ENCODE results near the gene METRNL. TPM values are rescaled to one million over a fixed set of nuclear protein-coding genes. Genes with fewer than 3 reads are reported as not detected.

Gene METRNL
- total RNA-seq, 1 donor from 2014 or later: 63.8 TPM

DNA sequence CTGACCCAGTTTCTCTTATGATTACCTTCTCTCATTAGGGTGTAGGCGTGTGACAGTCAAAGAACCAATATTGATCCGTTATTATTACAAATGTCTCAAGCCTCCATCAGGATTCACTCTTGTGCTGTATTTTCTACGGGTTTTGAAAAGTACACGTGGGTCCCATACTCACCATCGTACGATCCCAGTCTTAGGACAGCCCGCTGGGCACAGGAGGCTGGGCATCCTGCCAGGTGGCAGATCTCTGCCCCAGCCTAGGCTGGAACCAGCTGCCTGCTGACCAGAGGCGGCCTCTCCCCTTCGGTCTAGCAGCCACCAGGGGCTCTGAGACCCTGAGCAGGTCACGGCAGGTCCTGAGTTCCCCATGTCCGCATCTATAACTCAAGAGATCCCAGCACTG is 2.0 kb upstream of the METRNL start:
- no peaks in the 10 kb centered on the region for H3K27me3 Mint-ChIP-seq (ENCODE audit: low read depth)
- H3K36me3 Mint-ChIP-seq (ENCODE audit: low read depth): no peaks in the 10 kb centered on the region
- H3K4me3 Mint-ChIP-seq (ENCODE audit: unreplicated experiment): no peak overlapping the region
- DNase-seq (ENCODE audit: low spot score): no peak
- TF ChIP-seq, protein P1, sequence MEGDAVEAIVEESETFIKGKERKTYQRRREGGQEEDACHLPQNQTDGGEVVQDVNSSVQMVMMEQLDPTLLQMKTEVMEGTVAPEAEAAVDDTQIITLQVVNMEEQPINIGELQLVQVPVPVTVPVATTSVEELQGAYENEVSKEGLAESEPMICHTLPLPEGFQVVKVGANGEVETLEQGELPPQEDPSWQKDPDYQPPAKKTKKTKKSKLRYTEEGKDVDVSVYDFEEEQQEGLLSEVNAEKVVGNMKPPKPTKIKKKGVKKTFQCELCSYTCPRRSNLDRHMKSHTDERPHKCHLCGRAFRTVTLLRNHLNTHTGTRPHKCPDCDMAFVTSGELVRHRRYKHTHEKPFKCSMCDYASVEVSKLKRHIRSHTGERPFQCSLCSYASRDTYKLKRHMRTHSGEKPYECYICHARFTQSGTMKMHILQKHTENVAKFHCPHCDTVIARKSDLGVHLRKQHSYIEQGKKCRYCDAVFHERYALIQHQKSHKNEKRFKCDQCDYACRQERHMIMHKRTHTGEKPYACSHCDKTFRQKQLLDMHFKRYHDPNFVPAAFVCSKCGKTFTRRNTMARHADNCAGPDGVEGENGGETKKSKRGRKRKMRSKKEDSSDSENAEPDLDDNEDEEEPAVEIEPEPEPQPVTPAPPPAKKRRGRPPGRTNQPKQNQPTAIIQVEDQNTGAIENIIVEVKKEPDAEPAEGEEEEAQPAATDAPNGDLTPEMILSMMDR (IDR thresholded peaks at IDR 0.05): no peak
- H3K9me3 Mint-ChIP-seq (ENCODE audit: low read depth): no peaks in the 10 kb centered on the region
- peaks cover 9% of the 10 kb centered on the region for H3K4me1 Mint-ChIP-seq (ENCODE audit: low read depth)
- no peak overlapping the region for H3K27ac Mint-ChIP-seq (ENCODE audit: unreplicated experiment)

DNA sequence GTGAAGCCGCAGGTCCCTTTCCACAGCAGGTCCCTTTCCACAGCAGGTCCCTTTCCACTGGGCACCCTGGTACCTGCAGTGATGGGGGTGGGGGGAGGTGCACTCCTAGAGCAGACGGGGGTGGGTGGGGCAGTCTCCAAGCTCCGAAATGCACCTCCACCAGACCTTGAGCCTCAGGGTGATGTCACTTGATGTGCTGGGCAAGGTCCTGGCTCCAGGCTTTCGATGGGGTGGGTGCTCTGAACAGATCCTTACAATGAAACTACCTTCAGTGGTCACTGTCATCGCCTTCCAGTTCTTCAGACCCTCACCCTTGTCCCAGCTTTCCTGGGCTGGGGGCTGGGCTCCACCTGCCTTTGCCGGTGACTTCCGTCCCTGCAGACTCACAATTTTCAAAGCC is 1.5 kb upstream of the METRNL start:
- no peak overlapping the region for H3K27ac Mint-ChIP-seq (ENCODE audit: unreplicated experiment)

DNA sequence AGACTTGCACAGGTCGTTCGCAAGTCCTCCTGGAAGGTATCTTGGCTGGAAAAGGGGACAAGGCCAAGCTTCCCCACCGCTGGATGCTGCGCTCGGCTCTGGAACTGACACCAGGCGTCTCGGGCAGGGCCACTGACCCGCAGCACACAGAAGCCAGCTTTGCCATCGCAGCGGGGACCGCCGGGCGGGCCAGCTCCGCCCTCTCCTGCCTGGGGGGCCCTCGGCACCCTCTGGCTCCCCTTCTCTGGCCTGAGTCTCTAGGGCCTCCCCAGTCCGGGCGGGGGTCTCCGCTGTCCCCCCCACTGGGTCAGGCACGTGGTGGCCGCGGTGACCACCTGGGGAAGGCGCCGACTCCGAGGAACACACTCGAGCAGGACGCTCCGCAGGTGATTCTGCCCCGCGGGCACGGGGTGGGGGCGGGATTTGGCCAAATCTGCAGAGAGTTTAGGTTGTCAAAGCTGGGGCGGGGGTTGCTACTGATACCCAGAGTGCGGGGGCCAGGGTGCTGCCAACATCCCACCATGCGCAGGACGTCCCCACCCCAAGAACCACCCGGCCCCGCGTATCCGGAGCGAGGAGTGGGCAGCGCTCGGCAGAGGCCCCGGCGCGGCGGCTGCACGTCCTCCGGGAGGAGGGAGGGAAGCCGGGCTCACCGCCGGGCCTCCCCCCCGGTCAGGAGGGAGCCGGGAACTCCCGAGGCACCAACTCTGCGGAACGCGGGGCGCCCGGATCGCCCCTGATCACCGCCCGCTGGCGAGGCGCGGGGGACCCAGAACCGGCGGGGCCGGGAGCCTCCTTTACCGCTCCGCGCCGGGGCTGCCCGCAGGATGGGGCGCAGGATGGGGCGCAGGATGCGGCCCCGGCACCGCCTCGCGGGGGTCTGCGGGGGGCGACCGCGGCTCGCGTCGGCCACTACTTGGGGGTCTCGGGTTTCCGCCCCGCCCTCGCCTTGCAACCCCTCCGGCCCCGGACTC is 744 bp upstream of the METRNL start:
- Mint-ChIP-seq H3K4me3 (ENCODE audit: unreplicated experiment) (peak overlapping the region; percentile 50), H3K4me1 (ENCODE audit: low read depth) (peaks cover 22% of the 10 kb centered on the region), H3K27me3 (ENCODE audit: low read depth) (no peaks in the 10 kb centered on the region), H3K36me3 (ENCODE audit: low read depth) (no peaks in the 10 kb centered on the region), H3K27ac (ENCODE audit: unreplicated experiment) (no peak overlapping the region), H3K9me3 (ENCODE audit: low read depth) (no peaks in the 10 kb centered on the region)
- TF ChIP-seq, protein P1 (IDR thresholded peaks at IDR 0.05): no peak
- DNase-seq (ENCODE audit: low spot score): no peak

More for the DNA sequence above, 1.5 kb upstream of the METRNL start:
- DNase-seq (ENCODE audit: low spot score): no peak
- H3K9me3 Mint-ChIP-seq (ENCODE audit: low read depth): no peaks in the 10 kb centered on the region
- TF ChIP-seq, protein P1 (IDR thresholded peaks at IDR 0.05): no peak
- H3K4me1 Mint-ChIP-seq (ENCODE audit: low read depth): peaks cover 15% of the 10 kb centered on the region
- H3K36me3 Mint-ChIP-seq (ENCODE audit: low read depth): no peaks in the 10 kb centered on the region
- peak overlapping the region; percentile 6 for H3K4me3 Mint-ChIP-seq (ENCODE audit: unreplicated experiment)
- no peaks in the 10 kb centered on the region for H3K27me3 Mint-ChIP-seq (ENCODE audit: low read depth)

DNA sequence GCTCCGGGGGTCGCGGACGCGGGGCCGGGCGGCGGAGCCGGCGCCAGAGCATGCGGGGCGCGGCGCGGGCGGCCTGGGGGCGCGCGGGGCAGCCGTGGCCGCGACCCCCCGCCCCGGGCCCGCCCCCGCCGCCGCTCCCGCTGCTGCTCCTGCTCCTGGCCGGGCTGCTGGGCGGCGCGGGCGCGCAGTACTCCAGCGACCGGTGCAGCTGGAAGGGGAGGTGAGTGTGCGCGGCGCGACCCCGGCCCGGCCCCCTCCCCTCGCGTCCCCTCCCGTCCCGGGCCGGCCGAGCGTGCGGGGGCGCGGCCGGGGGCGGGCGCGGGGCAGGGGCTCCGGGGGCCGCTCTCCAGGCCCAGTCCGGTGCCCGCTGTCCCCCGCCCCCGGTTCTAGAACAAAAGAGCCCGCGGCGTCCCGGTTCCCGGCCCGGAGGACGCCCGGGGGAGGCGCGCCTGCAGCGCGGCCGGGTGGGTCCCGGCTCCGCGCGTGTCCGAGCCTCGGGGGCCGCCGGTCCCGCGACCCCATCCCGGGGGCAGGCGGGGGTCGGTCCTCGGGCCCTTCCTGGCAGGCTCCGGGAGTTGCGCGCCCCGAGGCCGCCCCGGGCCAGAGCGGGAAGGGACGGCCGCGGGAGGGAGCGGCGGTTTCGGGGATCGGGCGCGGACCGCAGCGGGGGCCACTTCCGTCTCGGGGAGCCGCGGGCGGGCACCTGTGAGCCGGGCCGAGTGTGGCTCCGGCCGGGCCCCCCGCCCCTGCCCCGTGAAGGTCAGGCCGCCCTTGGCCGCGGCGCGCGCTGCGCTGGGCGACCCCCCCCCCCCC is 563 bp downstream of the METRNL start:
- H3K36me3 Mint-ChIP-seq (ENCODE audit: low read depth): no peaks in the 10 kb centered on the region
- TF ChIP-seq, protein P1 (IDR thresholded peaks at IDR 0.05): no peak
- H3K4me1 Mint-ChIP-seq (ENCODE audit: low read depth): peaks cover 34% of the 10 kb centered on the region
- no peak overlapping the region for H3K27ac Mint-ChIP-seq (ENCODE audit: unreplicated experiment)
- no peaks in the 10 kb centered on the region for H3K27me3 Mint-ChIP-seq (ENCODE audit: low read depth)
- H3K4me3 Mint-ChIP-seq (ENCODE audit: unreplicated experiment): no peak overlapping the region
- no peaks in the 10 kb centered on the region for H3K9me3 Mint-ChIP-seq (ENCODE audit: low read depth)
- DNase-seq (ENCODE audit: low spot score): no peak

DNA sequence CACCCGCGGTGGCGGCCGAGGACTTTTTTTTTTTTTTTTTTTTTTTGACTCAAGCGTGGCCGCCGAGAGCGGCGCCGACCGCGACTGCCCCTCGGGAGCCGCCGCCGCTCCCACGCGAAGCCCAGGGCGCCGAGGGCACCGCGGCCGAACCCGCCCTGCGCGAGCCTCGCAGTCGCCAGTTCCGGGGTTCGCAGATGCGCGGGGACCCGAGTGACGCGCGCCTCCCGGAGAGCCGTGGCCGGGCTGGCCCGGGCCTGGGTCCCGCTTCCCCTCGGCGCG is 1.1 kb downstream of the METRNL start:
- Mint-ChIP-seq H3K4me1 (ENCODE audit: low read depth) (peaks cover 38% of the 10 kb centered on the region), H3K36me3 (ENCODE audit: low read depth) (no peaks in the 10 kb centered on the region), H3K27me3 (ENCODE audit: low read depth) (no peaks in the 10 kb centered on the region), H3K9me3 (ENCODE audit: low read depth) (no peaks in the 10 kb centered on the region), H3K4me3 (ENCODE audit: unreplicated experiment) (no peak overlapping the region), H3K27ac (ENCODE audit: unreplicated experiment) (no peak overlapping the region)
- no peak for DNase-seq (ENCODE audit: low spot score)
- TF ChIP-seq, protein P1 (IDR thresholded peaks at IDR 0.05): no peak

Data from chondrocyte (in vitro differentiated cells).